GM04503 (cell line): ENCODE results near the gene SLC30A10.
"Not testable (repeated sequence)": the region's sequence is repeated elsewhere in the genome, so short reads cannot be mapped to it uniquely, and the experiment has no call there.

Experiments used
- DNase-seq: peaks from one replicate; pipeline ENCODE4 v3.0.0-alpha.2; 2012; ENCODE audit warnings: low read depth

SLC30A10 gene

GRCh38 chr1:219927956-219928790 is at the start of gene SLC30A10:
TSS of gene SLC30A10 (minus strand) at chr1:219928557. CDS start at chr1:219928440, 117 bp downstream.
- no peak for DNase-seq

GRCh38 chr1:219973213-219973612 is 44.9 kb upstream of the SLC30A10 start:
- no peak for DNase-seq

- DNase-seq = no peak
Measured at GRCh38 chr1:219967361-219967760, 39.0 kb upstream of the SLC30A10 start.

- DNase-seq = no peak
Measured at GRCh38 chr1:219966071-219966349, 37.7 kb upstream of the SLC30A10 start.

- no peak for DNase-seq
Measured at GRCh38 chr1:219965285-219966070, 37.1 kb upstream of the SLC30A10 start.

- DNase-seq = no peak
Measured at GRCh38 chr1:219963432-219963831, 35.1 kb upstream of the SLC30A10 start.

- no peak for DNase-seq
Measured at GRCh38 chr1:219961684-219962083, 33.3 kb upstream of the SLC30A10 start.

- no peak for DNase-seq
Measured at GRCh38 chr1:219959540-219960203, 31.3 kb upstream of the SLC30A10 start.

- no peak for DNase-seq
Measured at GRCh38 chr1:219958875-219959417, 30.6 kb upstream of the SLC30A10 start.

GRCh38 chr1:219954736-219955421 is 26.5 kb upstream of the SLC30A10 start:
- no peak for DNase-seq

GRCh38 chr1:219954052-219954451 is 25.7 kb upstream of the SLC30A10 start:
- DNase-seq = no peak

GRCh38 chr1:219952361-219952760 is 24.0 kb upstream of the SLC30A10 start:
- DNase-seq = no peak

- not testable (repeated sequence) for DNase-seq
Measured at GRCh38 chr1:219949227-219949626, 20.9 kb upstream of the SLC30A10 start.

GRCh38 chr1:219948766-219949165 is 20.4 kb upstream of the SLC30A10 start:
- not testable (repeated sequence) for DNase-seq

- no peak for DNase-seq
Measured at GRCh38 chr1:219945795-219946194, 17.4 kb upstream of the SLC30A10 start.

- no peak for DNase-seq
Measured at GRCh38 chr1:219941179-219942118, 13.1 kb upstream of the SLC30A10 start.

- DNase-seq = no peak
Measured at GRCh38 chr1:219940707-219941106, 12.3 kb upstream of the SLC30A10 start.

GRCh38 chr1:219938706-219939105 is 10.3 kb upstream of the SLC30A10 start:
- peak; percentile 31 for DNase-seq

- not testable (repeated sequence) for DNase-seq
Measured at GRCh38 chr1:219933763-219934162, 5.4 kb upstream of the SLC30A10 start.

- DNase-seq = no peak
Measured at GRCh38 chr1:219931033-219931432, 2.7 kb upstream of the SLC30A10 start.

- no peak for DNase-seq
Measured at GRCh38 chr1:219928791-219929118, 398 bp upstream of the SLC30A10 start.
